ENCODE results near the gene PLA2G4E.

The PLA2G4E gene

DNA sequence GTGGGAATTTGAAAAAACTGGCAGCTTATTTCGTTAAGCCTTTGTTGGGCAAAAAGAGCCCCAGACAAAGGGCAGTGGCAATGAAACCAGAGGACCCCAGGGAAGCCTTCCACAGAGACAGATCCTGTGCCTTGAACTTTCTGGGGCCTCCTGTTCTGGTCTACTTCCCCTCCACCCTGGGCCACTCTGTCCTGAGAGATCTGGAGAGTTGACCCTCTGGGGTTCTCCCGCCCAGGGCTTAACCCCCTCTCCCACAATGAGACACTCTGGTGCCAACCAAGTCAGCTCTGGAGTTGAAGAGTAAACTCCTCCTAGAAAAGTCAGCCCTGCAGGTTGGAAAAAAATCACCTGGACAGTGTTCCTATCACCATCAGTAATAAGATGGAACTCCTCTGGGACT, 69.3 kb downstream of the PLA2G4E start:
- DNase-seq = no peak

DNA sequence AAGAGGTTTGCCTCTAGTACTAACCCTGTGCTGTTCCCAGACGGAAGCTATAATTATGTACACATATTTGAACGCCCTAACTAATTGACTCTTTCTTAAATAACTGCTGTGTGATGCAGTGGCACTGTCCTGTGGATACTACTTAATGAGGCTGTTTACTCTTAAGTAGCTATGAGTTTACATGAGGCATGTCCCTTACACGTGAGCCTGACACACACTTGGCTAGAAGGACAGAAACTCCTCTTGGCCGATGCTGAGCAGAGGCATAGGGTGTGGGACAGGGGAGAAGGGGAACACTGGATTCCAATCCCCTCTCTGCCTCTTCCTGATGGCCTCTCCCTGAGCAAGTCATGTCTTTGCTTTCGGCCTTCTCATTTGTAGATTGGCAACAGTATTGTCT, 70.4 kb downstream of the PLA2G4E start:
- no peak for DNase-seq

DNA sequence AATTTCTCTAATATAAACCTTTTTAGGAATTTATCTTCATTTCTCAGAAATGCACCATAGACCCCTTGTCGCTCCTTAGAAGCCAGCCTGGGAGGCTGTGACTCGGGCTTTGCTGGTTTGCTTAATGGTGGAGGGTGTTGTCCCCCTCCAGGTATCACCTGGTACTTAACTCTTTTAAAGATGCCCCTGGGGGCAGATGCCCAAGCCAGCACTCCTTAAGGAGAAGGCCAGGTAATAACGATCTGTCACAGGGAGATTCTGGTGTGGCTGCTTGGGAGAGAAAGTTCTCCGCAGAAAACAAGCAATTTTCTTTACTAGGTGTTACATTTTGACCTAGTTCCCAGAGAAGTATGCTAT, 70.7 kb downstream of the PLA2G4E start:
- no peak for DNase-seq

DNA sequence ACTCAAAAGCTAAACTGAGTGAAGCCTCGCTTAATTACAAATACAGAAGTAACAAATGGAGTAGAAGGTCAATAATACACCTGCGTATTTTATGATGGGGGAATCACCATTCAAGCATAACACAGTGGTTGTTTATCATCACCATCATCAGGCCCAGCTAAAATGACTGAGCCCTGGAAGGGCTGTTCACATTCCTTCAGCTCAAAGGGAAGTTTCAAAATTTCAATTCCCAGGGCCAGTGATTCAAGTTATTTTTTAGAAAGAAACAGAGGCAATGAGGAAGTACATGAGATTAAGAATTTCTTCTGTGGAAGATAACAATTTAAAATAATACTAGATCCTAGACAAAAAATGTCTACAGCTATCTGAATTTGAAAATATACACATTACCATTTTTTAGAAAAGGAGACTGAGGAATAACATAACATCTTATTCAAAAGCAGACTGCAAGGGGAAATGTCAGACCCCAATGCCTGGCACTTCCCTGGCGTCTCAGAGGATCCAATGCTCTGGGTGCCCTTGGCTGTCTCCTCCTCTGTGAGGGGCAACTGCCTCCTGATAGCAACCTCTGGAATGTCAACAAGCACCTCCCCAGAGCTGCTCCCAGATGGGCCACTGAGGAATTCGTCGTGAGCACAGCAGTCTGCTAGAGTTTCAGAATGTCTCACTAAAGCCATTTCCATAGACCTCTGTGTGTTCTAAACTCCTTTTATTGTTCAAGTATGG, 71.3 kb downstream of the PLA2G4E start:
- peak; percentile 55 for DNase-seq

DNA sequence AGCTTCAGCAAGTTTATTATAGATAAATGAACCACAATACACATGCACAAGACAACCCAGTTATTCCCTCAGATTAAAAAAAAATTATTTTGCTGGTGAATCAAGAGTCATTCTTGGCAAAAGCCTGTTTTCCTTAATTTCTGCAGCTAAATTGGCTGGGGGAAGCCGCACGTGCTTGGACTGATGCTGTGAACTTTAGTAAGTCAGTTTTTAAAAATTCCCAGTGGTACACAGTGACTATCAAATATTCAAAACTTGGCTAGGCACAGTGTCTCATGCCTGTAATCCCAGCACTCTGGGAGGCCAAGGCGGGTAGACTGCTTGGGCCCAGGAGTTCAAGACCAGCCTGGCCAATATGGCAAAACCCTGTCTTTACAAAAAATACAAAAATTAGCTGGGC, 72.4 kb downstream of the PLA2G4E start:
- DNase-seq = no peak

DNA sequence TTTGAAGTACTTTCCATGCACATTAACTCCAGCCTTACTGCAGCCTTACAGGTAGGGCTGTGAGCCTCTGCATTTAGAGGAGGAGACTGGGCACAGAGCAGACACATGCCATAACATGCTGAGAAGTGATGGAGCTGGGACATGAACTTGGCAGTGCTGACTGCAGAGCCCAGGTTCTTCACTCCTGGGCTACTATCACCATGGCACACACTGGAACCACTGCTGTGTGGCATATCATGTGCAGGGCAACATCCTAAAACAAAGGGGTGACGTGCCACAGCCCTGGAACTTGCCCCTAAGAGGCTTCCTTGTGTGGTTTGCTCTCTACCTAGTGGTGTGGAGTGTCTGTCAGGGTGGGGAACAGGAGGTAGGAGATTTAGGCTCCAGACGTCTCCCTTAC, 73.9 kb downstream of the PLA2G4E start:
- DNase-seq = no peak

DNA sequence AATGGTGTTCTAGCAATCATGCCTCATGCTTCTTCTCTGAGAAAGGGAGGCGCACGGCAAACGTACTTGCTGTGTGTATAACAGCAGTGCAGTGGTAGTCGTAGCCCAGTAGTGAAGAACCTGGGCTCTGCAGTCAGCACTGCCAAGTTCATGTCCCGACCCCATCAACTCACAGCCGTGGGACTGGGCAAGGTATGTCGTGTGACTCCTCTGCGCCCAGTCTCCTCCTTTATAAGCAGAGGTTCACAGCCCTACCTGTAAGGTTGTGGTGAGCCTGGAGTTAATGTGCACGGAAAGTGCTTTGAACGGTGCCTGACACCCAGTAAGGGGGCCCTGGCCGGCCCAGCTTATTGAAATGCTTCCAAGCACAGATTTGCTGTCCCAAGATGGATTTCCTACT, 75.1 kb downstream of the PLA2G4E start:
- no peak for DNase-seq

DNA sequence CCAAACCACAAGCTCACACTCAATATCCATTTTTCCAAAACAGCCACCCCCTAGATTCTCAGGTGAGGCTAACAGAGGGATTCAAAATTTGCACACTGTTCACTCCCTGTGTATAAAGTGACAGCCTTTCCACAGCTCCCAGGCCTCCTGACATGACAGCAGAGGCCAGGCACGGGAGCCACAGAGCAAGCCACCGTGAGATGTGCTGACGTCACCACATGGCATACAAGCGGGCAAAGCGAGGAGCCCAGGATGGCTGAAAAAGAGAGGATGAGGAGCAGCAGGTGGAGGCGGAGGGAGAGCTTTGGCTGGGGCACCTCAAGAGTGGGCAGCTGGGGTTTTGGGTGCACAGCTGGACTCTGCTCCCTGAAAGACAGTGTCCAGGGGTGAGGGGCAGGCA, 75.6 kb downstream of the PLA2G4E start:
- no peak for DNase-seq

DNA sequence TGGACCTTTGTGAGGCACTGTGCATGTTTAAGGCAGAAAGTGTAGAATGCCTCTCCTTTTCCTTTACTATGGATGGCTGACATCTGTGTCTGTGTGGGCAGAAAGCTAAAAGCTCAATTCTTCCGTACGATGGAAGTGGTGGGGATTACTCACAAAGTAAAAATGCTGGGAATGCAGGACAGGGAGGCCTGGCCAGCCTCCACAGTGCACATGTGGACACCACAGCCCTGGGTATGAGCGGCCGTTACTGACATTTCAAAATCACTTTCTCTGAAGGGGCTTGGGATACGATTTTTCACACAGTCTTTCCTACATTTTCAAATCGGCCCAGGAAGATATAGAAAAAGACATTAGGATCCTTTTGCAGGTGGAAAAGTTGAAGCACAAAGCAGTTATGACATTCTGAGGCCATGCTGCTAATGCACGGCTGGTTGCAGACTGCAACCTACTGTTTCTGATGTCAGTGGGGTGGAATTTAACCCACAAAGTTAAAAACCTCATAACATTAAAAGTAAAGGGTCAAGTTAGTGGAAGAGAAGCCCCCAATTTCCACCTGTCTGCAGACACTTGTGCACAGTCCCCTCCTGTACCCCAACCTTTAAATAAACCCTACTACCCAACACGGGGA, 76.4 kb downstream of the PLA2G4E start:
- peak; percentile 96 for DNase-seq

DNA sequence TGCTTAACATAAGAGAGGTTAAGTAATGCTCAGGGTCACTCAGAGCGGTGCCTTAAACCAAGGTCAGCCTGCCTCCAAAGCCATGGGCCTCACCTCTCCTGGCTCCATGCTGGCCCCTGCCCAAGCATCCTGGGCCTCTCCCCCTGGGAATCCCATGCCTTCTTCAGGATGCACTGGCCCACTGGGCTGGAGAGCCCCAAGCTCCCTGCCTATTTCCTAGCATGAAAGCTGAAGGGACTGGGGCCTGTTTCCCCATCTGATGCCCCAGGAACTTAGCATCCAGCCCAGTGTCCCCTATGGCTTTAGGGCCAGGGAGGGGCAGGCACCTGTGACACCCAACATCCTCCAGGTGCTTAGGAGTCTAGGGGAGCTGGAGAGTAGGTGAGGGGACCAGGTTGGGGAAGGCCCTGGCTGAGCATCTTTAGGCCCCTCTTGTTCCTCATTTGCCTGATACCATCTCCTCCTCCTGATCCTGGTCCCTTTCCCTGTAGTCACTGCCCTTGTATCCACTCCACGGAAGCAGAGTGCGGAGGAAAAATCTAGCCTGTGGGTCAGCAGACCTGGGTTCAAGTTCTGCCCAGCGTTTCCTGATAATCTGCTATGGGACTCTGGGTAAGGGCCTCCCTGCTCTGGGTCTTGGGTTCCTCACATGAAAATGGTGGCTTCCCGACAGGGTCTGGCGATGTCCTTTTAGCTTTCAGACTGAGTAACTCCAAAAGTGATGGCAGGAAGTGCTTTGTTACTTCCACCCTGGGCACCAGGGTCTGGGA, 77.1 kb downstream of the PLA2G4E start:
- no peak for DNase-seq

DNA sequence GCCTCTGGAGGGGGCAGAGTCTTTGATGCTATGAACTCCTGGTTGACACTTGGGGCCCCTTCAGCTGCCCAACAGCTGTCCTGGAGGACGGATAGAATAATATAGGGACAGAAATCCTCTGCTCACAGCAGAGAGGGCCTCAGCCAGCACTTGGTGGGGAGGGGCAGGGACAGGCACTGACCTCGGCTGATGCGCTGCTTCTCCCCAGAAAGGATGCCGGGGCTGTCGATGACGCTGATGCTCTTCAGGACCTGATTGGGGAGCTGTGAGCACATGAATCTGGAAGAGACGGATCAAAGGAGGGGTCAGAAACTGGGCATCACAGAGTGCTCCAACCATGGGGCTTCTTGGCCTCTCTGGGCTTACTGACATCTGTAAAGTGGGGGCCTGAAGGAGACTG, 78.0 kb downstream of the PLA2G4E start:
- DNase-seq = no peak

DNA sequence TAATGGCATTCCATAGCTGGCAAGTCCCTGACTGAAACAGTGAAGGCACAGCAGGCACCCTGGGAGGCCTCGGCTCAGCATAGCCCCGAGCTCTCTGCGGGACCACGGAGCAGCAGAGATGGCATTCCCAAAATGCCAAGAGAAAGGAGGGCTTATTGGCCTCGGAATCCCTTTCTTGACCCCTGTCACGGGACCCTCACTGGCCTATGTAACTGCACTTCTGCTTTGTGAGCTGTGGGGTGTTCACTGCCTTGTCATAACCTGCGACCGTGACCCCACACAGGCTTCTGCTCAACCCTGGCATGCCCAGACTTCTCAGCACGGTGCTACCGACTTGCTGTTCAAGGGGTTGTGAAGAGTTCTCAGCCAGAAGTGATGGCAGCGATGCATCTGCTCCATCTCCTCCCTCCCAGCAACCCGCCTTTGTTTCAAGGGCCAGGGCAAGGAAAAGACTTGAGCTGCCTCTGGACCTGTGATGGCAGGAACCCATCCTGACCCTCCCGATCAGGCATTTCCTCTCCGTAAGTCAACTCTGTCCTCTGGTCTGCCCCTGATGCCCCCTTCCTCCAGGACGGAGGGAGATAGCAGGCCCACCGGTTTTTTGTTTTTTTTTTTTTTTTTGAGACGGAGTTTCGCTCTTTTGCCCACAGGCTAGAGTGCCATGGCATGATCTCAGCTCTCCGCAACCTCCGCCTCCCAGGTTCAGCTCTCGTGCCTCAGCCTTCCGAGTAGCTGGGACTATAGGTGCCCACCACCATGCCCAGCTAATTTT, 79.0 kb downstream of the PLA2G4E start:
- peak; percentile 58 for DNase-seq

DNA sequence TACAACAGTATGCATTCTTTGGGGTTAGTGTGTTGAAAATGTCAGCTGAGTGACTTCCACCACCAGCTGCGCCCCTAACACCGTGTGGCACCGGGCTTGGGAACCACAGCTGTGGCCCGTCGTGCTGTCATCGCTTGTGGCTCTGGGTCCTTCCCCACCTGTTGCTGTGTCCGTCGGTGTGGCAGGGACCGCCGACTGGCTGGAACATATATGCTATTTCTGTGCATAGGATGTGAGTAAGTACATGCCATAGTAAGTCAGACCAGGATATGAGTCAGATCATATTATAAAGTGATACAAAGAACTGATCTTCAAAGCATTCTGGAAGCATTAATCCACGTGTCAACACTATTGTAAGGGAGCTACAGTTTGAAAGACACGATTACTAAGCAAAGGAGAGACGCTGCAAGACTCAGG, 80.4 kb downstream of the PLA2G4E start:
- peak; percentile 92 for DNase-seq

DNA sequence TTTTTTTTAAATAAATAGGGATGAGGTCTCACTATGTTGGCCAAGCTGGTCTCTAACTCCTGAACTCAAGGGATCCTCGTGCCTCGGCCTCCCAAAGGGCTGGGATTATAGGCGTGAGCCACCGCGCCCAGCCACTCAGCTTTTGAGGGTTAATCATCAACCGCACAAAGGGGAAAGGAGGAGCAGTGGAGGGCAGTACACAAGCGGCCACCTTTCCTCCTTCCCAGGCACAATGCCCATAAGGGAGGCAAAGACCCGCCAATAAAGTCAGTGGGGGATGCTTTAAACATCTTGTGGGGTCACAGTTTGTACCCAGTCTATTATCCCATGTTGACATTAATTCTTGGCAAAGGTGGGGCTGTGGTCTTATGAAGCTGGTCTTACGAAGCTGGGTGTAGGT, 80.9 kb downstream of the PLA2G4E start:
- DNase-seq = no peak

DNA sequence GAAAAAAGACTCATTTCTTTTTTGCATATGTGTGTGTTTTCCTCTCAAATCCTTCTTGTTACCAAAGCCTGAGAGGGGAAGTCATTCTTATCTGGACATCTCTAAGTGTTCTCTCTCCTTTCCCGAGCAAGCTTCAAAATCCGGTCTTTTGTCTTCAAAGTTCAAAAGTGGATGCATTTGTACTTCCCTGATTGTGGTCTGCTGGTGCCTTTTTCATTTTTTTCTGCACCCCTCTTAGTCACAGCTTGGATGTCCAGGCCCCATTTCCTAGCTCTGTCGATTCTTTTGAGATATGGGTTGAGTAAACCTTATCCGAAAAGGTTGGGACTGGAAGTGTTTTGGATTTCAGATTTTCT, 83.3 kb downstream of the PLA2G4E start:
- no peak for DNase-seq

DNA sequence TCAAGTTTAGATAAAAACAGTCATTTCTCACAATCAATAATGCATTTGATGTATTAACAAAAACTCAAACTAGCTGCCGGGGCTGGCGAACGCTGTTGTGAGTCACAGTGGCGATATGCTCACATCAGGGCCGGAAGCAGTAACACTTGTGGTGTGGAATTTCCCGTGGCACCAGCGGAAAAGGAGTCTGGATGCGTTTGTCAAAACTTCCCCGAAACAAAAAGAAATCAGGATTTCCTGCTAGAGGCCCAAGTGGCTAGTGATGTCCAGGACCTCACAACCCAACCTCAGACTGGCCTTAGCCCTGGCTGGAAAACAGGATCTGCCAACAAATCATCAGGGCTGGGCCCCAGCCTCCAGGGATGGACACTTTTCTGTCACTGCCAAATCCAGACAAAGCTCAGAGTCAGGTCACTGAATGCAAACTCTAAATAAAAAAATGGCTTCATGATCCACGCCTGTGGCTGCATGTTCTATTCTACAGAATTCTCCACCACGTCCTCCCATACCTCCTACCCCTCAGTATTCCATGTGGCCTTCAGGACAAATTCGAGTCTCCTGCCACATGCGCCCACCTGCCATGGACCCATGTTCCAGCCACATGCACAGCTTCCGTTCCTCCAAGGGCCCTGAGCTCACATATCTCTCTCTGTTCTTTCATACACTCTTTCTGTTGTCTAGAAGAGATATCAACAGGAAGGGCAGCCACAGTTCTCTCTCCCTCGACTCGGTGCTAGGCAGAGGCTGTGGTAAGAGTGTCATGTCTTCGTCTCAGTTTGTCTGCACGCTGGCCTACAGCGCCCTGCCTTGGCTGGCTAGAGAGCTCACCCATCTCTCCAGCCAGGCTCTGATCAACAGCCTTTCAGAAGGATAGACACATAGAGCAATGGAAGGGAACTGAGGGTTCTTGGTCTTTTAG, 83.9 kb downstream of the PLA2G4E start:
- DNase-seq = no peak

DNA sequence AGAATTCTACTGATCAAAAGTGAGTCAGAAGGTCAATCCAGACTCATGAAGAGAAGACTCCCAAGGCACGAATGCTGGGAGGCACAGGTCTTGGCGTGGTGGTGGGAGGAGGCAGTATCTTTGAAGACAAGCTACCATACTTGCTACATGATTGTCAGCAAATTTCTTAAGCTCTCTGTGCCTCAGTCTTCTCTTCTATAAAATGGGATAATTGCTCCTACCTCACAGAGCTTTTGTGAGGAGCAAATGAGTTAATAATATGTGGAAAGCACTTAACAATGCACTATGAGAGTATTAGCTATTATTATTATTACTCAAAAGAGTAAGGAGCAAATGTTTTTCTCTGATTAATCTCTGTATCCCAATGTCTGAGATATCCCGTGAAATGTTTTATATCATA, 84.7 kb downstream of the PLA2G4E start:
- DNase-seq = no peak

DNA sequence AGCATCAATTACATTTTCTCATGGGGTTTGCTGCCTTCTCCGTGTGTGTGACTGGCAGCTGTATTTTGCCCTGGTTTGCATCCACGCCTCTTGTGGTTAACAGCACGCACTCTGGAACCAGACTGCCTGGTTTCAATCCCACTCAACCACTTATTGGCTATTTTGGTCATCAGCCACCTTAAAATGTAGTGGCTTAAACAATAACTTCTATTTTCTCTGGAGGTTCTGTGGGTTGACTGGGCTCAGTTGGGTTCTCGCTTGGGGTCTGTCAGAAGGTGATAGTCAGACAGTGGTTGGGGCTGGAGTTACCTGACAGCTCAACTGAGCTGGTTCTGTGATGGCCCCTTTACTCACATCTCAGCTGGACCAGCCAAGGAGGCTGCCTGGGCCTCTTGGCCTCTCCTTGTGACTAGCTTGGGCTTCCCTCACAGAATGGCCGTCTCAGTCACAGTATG, 85.2 kb downstream of the PLA2G4E start:
- no peak for DNase-seq

DNA sequence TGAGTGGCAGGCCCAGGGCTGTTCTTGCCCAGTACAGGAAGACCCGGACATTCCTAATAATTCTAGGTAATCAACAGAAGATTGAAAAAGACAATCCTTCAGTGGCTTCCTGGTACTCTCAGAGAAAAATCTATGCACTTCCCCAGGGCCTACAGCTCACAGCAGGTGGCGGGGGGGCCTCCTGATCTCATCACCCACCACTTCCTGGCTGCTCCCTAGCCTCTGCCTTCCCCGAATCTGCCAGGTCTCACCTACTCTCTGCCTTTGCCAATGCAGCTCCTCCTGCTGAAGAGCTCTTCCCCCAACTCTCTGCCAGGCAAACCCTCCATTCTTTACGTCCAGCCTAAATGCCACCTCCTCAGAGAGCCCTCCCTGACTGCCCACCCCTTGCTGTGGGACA, 86.0 kb downstream of the PLA2G4E start:
- DNase-seq = peak; percentile 59

DNA sequence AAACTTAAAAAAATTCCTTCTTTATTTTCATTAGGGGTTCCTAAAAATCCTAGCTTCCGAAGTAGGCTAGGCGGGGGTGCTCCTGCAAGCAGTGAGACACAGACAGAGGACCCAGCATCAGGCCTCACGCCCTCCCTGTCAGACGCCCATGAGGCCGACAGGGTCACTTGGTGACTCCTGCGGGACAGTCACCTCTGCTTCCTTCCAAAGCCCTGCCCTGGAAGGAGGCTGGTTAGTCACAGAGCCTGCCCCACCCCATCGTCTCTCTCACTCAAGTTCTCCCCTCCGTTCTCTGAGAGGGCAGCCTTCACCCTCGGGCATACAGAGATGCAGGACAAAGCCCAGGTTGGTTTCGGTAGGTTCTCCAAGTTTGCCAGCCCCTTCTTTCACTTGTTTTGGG, 87.1 kb downstream of the PLA2G4E start:
- peak; percentile 53 for DNase-seq

DNA sequence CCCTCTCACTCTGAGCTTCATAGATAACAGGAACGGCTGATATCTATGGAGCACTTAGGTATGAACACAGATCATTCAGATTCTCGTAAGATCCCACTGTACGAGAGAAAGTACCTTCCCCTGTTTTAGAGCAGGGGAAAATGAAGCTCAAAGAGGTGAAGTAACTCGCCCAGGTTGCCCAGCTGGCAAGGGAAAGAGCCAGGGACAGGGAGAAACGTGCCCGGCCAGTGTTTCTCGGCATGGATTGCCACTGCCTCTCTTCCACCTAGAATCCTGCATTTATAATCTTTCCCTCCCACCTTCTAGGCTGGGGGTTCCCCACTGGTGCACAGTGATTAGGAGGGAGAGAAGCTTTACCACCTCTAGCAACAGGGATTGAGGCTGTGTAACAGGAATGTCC, 87.5 kb downstream of the PLA2G4E start:
- no peak for DNase-seq
